HG02970 (cell line): Measurements from ENCODE around the gene OBSCN.
A peak's percentile ranks its signal among the peaks of the same experiment; 100 is the strongest.

ENCODE experiments used
- ATAC-seq: cut with Tn5 transposase; IDR thresholded peaks from one replicate; pipeline ENCODE4 v1.9.1; 2021; ENCODE audit warnings: mild to moderate bottlenecking, moderate library complexity, moderate number of reproducible peaks; ENCODE audit not compliant: unreplicated experiment, low FRiP score

Gene OBSCN

DNA sequence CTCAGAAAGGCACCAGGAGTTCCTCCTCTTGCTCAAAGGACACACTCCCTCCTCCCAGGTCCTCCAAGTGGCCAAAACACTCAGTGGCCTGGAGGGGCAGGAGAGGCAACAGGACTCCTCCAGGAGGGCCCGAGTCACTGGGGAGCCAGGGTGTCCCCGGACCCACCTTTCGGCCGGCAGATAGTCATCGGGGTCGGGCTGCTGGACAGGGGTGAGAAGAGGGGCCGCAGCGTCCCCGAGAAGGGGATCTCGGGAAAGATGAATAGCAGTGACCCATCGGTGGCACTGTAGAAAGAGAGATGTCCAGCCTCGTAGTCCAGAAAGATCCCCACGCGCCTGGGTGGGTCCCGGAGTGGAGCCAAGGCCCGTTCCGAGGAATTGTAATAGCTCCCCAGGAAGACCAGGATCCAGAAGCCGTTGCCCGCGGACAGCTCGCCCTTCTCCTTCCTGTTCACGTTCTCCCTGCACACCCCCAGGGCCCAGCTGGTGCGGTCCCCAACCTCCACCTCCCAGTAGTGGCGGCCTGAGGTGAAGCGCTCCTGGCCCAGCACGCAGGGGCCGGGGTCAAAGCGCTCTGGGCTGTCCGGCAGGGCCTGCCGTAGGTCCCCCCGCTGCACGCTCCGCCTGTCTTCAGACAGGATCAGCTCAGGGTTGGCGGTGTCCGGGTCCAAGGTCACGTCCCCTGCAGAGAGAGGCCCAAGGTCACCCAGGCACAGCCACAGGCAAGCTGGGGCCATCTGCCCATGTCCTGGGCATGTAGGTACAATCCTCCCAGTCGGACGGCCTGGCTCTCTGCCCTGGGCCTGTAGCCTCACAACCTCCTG lies 186.9 kb downstream of the OBSCN start:
- ATAC-seq = no peak

DNA sequence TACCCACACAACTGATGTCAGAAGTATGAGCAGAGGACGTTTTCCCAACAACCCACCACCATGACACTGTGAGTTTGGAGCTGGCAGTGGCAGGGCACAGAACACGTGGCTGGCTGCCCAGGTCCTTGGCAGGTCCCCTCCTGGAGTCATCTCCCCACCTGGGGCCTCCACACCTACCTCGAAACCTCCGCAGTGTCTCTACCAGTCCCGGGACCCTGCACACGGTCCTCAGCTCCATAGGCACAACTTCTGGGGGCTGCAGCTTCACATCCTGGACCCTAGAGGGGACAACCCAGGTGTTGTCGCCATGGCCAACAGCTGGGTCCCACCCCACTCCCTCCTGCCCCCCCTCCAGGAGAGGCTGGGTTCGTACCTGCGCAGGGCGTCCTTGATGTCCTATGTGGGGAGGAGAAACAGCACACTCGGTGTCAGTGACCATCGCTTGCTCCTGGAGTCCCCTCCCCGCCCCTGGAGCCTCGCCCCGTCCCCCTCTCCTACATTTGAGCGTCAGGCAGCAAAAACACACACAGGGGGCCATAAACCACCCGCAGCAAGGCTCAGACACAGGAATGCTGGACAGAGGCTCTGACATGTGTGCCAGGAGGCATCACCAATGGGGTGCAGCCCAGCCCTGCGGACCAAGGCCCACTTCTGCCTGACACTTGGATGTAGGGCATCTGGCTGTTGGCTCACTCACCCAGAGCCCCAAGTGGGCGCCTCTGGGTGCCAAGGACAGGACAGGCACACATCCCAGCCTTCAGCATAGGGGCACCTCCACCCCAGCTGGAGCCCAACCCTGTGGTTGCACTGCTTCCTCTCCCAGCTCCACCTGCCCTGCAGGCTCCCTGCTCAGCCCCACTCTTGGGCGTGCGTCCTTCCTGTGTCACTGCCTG lies 189.2 kb downstream of the OBSCN start:
- ATAC-seq = no peak

DNA sequence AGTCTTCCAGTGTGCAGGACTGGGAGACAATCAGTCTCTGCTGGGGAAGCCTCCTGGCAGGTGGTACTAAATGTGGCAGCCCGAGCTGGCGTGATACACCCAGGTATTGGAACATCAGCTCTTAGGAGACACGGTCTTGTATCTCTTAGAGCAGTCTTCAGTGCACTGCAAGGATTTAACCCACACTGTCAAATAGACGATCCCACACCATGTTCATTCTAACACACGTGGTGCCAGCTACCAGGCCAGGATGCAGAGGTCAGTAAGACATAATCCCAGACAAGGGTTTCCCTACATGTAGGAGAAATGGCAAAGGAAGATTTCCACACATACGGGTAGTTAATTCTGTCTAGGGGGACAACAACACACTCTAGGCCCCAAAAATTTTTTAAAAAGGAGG lies 190.1 kb downstream of the OBSCN start:
- no peak for ATAC-seq

DNA sequence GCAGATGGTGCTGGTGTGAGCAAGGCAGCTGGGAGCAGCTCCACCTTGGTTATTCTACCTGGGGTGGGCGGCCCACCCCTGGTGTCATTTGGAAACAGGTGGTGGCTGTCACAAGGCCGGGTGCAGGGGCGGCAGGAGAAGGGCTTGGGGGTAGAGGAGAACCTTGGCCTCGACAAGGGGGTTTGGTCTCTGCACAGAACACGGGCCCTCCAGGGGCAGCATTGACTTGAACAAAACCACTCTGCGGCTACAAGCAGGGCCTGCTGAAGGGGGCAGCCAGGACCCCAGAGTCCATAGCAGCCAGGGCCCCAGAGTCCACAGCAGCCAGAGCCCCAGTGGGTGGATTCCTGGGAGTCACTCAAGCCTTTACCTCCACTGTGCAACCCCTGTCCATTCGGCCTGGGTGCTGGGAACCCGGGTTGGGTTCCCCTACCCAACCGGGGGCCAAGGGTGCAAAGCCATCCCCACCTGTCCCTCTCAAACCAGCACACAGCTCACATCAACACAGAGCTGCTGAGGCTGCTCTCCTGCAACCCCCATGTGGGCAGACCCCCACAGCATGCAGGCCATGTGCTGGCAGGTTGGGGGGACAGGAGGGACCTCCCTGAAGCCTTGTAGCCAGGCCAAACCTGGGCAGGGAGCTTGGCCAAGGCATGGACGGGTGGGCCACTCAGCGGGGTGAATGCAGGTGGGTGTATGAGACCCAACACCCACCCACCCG lies 191.1 kb downstream of the OBSCN start:
- no peak for ATAC-seq

DNA sequence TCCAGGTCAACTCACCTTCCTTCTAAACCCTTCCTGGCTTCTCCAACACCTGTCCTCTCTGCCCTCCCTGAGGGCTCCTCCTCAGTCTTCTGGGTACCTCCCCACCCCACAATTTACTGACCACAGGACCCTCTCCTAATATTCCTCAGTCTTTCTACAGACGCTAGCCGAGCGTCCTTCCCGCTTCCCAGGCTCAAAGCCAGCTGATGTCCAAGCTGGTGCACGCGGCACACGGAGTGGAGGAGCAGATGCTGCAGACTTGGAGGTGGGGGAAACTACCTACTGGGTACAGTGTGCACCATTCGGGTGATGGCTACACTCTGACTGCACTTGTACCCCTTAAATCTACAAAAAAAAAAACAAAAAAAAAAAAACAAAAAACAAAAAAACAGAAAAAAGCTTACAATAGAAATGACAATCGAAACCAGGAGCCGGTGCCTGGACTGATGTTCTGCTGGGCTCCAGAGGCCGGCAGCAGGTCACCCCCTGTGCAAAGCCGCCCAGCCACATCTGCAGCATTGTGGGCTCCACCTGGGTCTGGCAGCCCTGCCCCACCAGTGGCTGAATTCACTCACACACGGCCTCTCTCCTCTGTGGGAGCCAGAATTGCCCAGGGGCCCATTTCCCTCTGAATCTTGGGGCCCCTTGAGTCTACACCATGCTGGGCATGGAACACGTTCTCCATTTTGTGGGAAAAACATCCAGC lies 191.8 kb downstream of the OBSCN start:
- ATAC-seq = no peak

DNA sequence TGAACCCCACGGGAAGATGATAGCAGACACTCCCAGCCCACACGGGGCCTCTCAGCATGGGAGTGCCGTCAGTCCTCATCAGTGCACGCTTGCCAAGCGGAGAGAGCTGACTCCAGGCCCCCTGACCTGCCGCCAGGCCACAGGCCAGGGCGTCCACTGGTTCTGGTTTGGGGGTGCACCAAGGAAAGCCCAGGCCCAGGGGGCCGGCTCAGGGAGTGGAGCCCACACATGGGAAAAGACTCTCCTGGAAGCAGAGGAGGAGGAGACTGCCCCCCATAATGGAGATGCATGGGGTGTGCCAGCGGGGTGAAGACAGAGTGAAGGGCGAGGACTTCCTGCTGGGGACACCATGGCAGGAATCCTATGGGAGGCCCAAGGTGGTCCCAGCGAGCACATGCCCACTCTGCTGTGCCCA lies 192.4 kb downstream of the OBSCN start:
- ATAC-seq = no peak

DNA sequence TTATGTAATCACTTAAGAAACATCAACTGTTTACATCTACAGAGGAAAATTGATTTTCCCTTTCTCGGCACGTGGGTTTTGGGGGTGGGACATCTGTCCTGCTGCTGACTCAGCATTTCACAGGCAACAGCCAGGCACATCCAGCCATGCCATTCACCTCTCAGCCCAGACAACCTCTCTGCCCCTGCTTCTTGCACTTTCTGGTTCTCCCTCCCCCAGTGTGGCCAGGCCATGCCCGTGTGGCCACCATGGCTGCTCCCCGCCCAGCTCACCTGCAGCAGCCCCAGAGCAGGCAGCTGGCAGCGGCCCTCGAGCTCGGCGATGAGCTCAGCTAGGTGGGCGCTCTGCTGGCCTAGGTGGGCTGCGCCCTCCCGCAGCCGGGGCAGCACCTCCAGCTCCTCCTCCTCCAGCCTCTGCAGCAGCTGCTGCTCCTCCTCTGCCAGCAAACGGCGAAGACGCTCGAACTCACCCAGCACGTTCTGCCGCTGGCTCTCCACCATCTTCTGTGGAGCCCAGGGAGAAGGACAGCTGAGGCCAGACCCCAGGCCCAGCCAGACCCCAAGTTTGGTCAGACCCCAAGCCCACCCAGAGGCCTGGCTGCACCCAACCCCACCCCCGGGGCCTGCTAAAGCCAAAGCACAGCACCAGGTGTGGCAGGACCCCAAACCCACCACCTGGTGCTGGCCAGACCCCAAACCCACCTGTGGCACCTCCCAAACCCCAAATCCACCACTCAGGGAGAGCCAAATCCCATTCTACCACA lies 193.0 kb downstream of the OBSCN start:
- no peak for ATAC-seq

DNA sequence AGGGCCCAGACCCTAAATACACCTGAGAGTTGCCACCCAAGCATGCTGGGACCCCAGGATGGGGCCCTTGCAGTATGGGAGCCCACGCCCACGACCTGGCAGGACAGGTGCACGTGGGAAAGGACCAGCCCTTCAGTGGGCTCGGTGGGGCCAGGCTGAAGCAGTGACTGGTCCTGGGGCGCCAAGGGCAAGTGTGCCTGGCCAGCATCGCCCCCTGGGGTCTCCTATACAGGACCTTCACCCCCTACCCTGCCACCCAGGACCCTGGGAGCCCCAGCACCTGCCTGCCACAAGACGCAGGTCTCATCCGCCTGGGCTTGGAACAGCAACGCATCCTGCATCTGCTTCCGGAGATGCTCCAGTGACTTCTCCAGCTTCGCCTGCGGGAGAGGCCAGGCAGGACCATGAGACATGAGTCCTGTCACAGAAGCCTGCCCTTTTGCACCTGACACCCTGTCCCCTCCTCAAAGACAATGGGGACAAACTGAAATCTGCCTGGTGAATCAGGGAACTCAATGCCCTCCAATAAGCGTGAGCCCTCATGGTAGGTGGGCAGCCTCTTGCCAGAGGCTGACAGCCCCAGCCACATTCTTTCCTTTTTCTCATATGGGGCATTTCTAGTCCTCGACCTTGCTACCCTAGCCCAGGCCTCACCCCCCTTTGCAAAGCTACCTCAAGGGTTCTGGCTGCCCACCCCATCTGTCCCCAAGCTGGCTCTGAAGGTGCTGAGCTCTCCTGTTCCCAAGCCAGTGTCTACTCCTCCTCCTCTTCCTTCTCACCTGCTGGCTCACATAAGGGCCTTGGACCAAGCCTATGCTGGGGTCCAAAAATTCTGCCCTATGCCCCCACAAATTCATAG lies 194.2 kb downstream of the OBSCN start:
- ATAC-seq = no peak

DNA sequence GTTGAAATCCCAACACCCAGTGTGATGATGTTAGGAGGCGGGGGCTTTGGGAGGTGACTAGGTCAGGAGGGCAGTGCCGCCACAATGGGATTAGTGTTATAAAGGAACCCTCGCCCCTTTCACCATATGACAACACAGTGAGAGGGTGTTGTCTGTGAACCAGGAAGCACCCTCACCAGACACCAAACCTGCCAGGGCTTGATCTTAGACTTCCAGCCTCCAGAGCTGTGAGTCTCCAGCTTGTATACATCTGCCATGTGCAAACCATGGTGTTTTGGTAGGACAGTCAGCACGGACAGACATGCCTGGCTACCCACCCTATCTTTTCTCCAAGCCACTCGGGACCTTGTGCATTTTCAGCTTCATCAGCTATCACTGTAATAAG lies 194.8 kb downstream of the OBSCN start:
- ATAC-seq = no peak

DNA sequence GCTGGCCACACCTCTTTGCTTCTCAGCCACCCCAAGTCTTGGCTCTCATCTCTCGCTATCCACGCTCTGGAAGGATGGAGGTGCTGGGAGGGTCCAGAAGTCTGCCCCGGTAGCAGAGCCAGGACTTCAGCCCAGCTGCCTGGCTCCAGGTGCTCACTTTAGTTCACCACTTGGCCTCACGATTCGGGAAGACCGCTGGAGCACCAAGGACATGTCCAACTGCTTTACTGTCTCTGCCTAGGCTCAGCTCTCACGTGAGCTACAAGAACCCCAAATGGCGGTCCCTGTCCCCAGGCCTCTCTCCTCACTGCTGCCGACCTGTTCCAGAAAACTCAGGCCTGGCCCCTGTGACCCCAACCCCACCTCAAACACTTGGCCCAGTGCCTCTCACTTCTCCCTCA lies 195.4 kb downstream of the OBSCN start:
- ATAC-seq = no peak

DNA sequence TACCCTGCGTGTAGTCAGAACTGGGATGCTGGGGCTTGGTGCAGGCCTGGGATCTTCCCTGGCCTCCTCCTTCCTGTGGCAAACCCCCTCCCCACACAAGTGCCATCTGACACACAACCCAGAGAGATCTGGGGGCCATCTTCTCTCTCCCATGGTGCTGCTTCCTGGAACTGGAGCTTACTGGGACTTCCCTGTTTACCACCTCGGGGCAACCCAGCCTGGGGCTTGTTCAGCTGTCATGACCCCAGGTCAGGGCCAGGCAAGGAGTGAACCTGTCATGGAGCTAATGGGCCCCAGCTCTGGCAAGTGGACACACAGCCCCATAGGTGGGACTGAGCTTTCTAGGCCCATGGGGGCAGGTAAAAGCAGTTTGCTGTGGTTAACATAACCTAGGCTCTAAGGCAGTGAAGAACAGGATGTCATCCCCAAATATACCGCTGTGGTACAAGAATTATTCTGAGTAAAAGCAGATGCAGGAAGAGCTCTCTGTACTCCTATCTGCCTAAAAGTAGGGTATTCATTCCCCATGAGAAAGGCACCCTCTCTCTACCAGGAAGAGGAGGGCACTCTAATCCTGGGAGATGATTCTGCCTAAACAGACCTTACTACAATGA lies 196.4 kb downstream of the OBSCN start:
- no peak for ATAC-seq

DNA sequence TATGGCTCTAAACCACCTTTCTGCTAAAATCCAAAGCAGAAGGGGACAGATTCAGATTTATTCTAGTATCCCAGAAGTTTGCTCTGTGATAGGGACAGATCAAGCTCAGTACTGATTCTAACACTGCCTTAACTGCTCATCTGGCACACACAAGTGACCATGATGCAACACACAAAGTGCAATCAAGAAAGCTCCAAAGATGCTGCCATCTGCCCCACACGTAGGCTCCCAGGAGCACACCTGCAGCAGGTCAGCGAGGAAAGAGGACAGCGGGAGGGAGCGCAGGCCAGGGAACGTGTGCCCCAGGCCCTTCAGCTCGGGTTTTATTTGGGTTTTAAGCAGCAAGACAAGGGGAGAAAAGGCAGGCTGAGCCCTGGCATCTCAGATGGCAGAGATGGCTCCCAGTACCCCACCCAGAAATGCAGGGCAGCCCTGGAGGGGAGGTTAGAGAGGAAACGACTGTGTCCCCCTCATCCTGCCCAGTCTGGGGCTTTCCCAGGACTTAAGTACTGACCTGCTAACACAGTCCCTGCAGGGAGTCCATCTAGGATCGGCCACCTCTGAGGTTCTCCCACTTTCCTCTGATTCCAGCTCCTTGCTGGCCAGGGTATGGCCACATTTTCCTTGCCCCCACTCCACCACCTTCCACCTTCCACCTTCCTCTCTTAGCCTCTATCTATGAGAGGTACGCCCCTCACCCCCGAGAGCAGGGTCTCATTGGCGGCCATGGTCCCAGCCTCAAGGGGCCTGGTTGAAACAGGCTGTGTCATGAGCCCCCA lies 197.5 kb downstream of the OBSCN start:
- no peak for ATAC-seq

DNA sequence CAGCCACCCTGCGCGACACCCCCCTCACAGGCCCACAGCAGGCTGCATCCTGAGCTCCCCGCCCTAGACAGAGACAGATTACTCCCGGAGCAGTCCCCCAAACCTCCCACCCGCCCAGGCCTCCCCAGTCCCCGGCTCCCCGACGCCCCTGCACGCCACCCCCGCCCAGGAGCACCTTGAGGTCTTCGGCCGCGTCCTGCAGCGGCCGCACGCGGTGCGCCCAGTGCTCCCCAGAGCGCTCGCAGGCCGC lies 198.1 kb downstream of the OBSCN start:
- peak; percentile 25 for ATAC-seq

DNA sequence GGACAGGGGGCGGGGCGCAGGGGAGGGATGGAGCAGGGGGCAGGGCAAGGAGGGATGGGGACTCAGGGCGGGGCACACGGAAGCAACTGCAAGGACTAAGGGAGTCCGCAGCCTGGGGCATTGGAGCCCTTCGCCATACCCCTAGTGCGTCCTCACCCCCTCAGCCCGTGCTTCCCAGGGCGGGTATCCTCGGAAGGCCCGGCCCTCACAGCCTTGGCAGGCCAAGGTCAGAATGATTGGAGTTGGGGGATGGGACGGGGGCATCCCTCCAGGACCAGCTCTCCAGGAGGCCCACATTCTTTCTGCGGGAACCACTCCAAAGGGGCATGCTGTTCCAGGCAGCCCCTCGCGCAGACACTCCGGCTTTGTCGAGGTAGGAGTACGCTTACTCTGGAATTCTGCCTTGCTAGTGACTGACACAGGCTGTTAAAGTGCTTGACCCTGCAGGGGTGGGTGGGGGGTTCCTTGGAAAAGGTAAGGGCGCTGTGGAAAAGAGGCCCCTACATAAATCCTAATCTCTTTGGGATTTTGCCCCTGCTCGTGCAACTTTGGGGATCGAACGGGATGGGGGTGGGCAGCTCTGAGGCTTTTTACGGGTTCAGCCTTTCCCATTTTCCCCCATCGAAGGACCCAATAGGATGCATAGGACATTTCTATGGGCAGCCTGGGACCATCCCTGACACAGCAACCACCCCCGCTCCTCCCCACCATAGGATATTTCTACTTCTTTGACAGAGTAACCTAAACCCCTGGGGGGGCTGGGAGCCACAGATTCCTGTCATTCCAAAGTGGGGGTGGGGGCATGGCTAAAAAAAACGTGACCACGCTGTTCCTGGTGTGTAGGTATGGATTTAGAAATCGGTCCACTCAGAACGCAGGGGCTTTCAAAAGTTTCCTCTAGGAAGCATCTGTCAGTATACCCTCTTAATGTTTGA lies 199.5 kb downstream of the OBSCN start:
- no peak for ATAC-seq

DNA sequence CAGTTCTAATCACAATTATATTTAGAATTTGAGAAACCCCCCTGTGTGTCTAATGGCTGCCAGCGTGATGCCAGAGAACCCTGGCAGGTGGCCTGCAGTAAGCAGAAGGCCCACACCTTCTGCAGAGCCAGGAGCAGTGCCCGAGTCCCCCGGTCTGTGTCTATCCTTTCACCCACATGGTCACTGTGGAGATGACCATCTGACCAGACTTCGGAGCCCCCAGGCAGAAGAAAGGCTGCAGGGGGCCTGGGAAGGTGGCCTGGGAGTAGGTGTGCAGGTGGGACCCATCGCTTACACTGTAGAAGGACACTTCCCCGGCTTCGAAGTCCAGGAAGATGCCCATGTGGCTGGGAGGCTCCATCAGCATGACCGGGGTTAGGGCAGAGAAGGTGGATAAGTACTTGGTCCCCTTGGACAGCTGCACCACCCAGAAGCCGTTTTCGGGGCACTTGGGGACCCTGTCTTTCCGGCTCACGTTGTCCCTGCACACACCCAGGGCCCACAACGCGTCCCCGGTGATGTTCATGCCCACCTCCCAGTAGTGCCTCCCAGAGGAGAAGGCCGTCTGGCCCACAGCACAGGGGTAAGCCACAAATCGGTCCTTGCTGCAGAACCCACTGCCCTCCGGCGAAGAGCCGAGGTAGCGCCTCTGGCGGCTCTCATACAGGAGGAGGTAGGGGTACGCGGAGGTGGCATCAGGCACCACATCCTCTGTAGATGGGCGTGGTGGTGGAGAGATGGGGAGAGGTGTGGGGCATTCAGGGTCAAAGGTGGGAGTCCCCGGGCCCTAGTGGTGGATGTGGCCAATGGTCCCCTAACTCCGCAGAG lies 200.4 kb downstream of the OBSCN start:
- ATAC-seq = no peak
